SK-N-SH (cell line): ENCODE results near the gene TRIM65. TPM values are rescaled to one million over a fixed set of nuclear protein-coding genes. Genes with fewer than 3 reads are reported as not detected.
A peak's percentile ranks its signal among the peaks of the same experiment; 100 is the strongest.

Experiments used
- CTCF ChIA-PET: fragments of 300-600, 350-600 bp; formaldehyde crosslinking; extraction: SDS; loops from one replicate; lab custom pipeline; 2021; lab: Yijun Ruan, JAX
- POLR2A ChIA-PET: fragments of 350-600 bp; sonication (Branson Sonifier 250); formaldehyde crosslinking; extraction: SDS; loops from one replicate; lab custom pipeline; 2020; ENCODE audit warnings: antibody characterized with exemption, inconsistent platforms; lab: Yijun Ruan, JAX
- DNase-seq: peaks from one replicate; pipeline ENCODE4 v3.0.0; 2012
- H2AFZ ChIP-seq: fragments of 200-600 bp; sonication (generic); 2 replicates; pipeline ENCODE4 v1.8.1; 2016; ENCODE audit warnings: antibody characterized with exemption, mild to moderate bottlenecking, low read depth
- H3F3A ChIP-seq: fragments of 200-600 bp; sonication (generic); replicated peaks from 2 replicates; pipeline ENCODE3; 2016; ENCODE audit warnings: antibody characterized with exemption, mild to moderate bottlenecking; ENCODE audit not compliant: insufficient read depth
- H3K27ac ChIP-seq, 2 experiments: fragments of 200-500 bp in 1 of 2; fragments of 200-600 bp in 1 of 2; sonication (Bioruptor generic) in 1 of 2; sonication (generic), shearing (Covaris generic) in 1 of 2; 2 replicates each; pipeline versions ENCODE4 v1.5.1 to v1.6.1; 2014 to 2016; ENCODE audit warnings: low read depth in 2 of 2, inconsistent platforms in 1 of 2, low read length in 1 of 2, mild to moderate bottlenecking in 1 of 2, mixed read lengths in 1 of 2
- H3K27me3 ChIP-seq: fragments of 200-600 bp; sonication (generic), shearing (Covaris generic); 2 replicates; pipeline ENCODE4 v1.6.1; 2016; ENCODE audit warnings: mixed run types; ENCODE audit not compliant: insufficient read depth
- H3K36me3 ChIP-seq, 2 experiments: fragments of 200-500 bp in 1 of 2; fragments of 200-600 bp in 1 of 2; sonication (Bioruptor generic) in 1 of 2; sonication (generic) in 1 of 2; replicated peaks in 1 of 2; 2 replicates each; pipeline versions ENCODE3 to v1.5.1; 2014 to 2016; ENCODE audit warnings: low read length in 1 of 2, mild to moderate bottlenecking in 1 of 2; ENCODE audit not compliant: insufficient read depth in 2 of 2, control insufficient read depth in 1 of 2
- H3K4me1 ChIP-seq, 2 experiments: fragments of 200-500 bp in 1 of 2; fragments of 200-600 bp in 1 of 2; sonication (Bioruptor generic) in 1 of 2; sonication (generic), shearing (Covaris generic) in 1 of 2; 2 replicates each; pipeline versions ENCODE4 v1.5.1 to v1.6.1; 2014 to 2016; ENCODE audit warnings: low read depth in 1 of 2, low read length in 1 of 2, mixed run types in 1 of 2; ENCODE audit not compliant: insufficient read depth in 2 of 2, control insufficient read depth in 1 of 2
- H3K4me2 ChIP-seq: fragments of 200-600 bp; sonication (generic), shearing (Covaris generic); 2 replicates; pipeline ENCODE4 v1.6.1; 2017; ENCODE audit warnings: mixed run types
- H3K4me3 ChIP-seq, 2 experiments: fragments of 200-500 bp in 1 of 2; fragments of 200-600 bp in 1 of 2; sonication (Bioruptor generic) in 1 of 2; sonication (generic), shearing (Covaris generic) in 1 of 2; 2 replicates each; pipeline versions ENCODE4 v1.5.1 to v1.8.1; 2014 to 2016; ENCODE audit warnings: low read depth in 2 of 2, inconsistent platforms in 1 of 2, low read length in 1 of 2, mild to moderate bottlenecking in 1 of 2, mixed read lengths in 1 of 2, moderate library complexity in 1 of 2
- H3K79me2 ChIP-seq: fragments of 200-600 bp; sonication (generic); 2 replicates; pipeline ENCODE4 v1.8.1; 2017; ENCODE audit warnings: mild to moderate bottlenecking; ENCODE audit not compliant: insufficient read depth
- H3K9ac ChIP-seq: fragments of 200-600 bp; sonication (generic); 2 replicates; pipeline ENCODE4 v1.6.1; 2017; ENCODE audit warnings: mixed run types
- H3K9me2 ChIP-seq: fragments of 200-600 bp; sonication (generic); 2 replicates; pipeline ENCODE4 v1.6.1; 2017; ENCODE audit warnings: mixed run types
- H3K9me3 ChIP-seq: fragments of 200-600 bp; sonication (generic); 2 replicates; pipeline ENCODE4 v1.6.1; 2017; ENCODE audit warnings: mixed run types, mild to moderate bottlenecking, moderate library complexity
- H4K20me1 ChIP-seq: fragments of 200-600 bp; sonication (generic); 2 replicates; pipeline ENCODE4 v1.6.1; 2017; ENCODE audit warnings: mild to moderate bottlenecking, mixed run types; ENCODE audit not compliant: insufficient read depth
- CHD2 ChIP-seq: fragments of 150-350 bp; IDR thresholded peaks from 2 replicates; pipeline ENCODE4 v1.6.1; 2018; ENCODE audit warnings: low read length; ENCODE audit not compliant: partially characterized antibody
- CTCF ChIP-seq: fragments of 200-600 bp; sonication (generic); IDR thresholded peaks from 2 replicates; pipeline ENCODE4 v1.6.1; 2017; ENCODE audit warnings: antibody characterized with exemption, mild to moderate bottlenecking, moderate library complexity
- ELF1 ChIP-seq: IDR thresholded peaks from 2 replicates; pipeline ENCODE4 v1.4.0; 2012
- GATA2 ChIP-seq: sonication (generic); formaldehyde crosslinking; IDR thresholded peaks from 2 replicates; pipeline ENCODE4 v1.5.0; 2020; ENCODE audit warnings: mild to moderate bottlenecking, missing genetic modification reagents
- JUND ChIP-seq: IDR thresholded peaks from 2 replicates; pipeline ENCODE4 v1.4.0; 2012
- NFIC ChIP-seq: IDR thresholded peaks from 2 replicates; pipeline ENCODE4 v1.4.0; 2012; ENCODE audit warnings: borderline replicate concordance
- PBX3 ChIP-seq: IDR thresholded peaks from 2 replicates; pipeline ENCODE4; 2012
- RAD21 ChIP-seq: IDR thresholded peaks from 2 replicates; pipeline ENCODE4 v1.6.1; 2012; ENCODE audit warnings: mild to moderate bottlenecking, low read length
- REST ChIP-seq: IDR thresholded peaks from 2 replicates; pipeline ENCODE4 v1.6.1; 2012; ENCODE audit warnings: mild to moderate bottlenecking, low read depth, low read length, moderate library complexity
- SMC3 ChIP-seq: IDR thresholded peaks from 2 replicates; pipeline ENCODE4 v1.6.1; 2012; ENCODE audit warnings: low read depth, low read length, improper control_type of control experiment
- USF2 ChIP-seq: fragments of 150-350 bp; IDR thresholded peaks from 2 replicates; pipeline ENCODE4 v1.6.1; 2017; ENCODE audit warnings: antibody characterized with exemption, low read length, low read depth, borderline replicate concordance
- YY1 ChIP-seq: IDR thresholded peaks from 2 replicates; pipeline ENCODE4 v1.4.0; 2012; ENCODE audit warnings: low read depth, mild to moderate bottlenecking
- ZBTB33 ChIP-seq: IDR thresholded peaks from 2 replicates; pipeline ENCODE4 v1.4.0; 2012; ENCODE audit warnings: low read depth, borderline replicate concordance
- WGBS: methylation state at CpG from one replicate; pipeline ENCODE4 v1.1.6; 2017; ENCODE audit warnings: low lambda C conversion rate; 5-methylcytosine and 5-hydroxymethylcytosine counted together
- polyA plus RNA-seq, 3 experiments: library from polyadenylated mRNA; depleted of rRNA; stranded (reverse); fragments of >200 nt; gene quantifications; 2 replicates each; pipeline ENCODE4 v1.2.3, GENCODE V29; 2012

TRIM65 gene
- polyA plus RNA-seq, 1 of the 3 experiments (the other 2 are of a cell fraction): 13.1 TPM

- peak; percentile 73 for DNase-seq
- H2AFZ ChIP-seq: no peak overlapping the region
- peaks cover 25% of the 10 kb centered on the region for H3K79me2 ChIP-seq
- no peaks in the 10 kb centered on the region for H3K9me3 ChIP-seq
- ChIA-PET CTCF (interaction anchor here (0.6 to 16.1 kb wide), 29 partner anchors 7 to 483 kb away, joined by 3 to 326 read pairs (median 4); partner anchors contain the start of genes MRPL38, TRIM47, TRIM65 and WBP2), POLR2A (no interaction called here)
- peaks cover 13 to 26% of the 10 kb centered on the region in 2 experiments; a peak in 3 of 4 replicates for H3K4me1 ChIP-seq
- no peak overlapping the region; a peak in 1 of 4 replicates for H3K4me3 ChIP-seq
- H3K27me3 ChIP-seq: no peaks in the 10 kb centered on the region
- H3K27ac ChIP-seq: no peak overlapping the region; a peak in 1 of 4 replicates
- H3K36me3 ChIP-seq: peaks cover 28 to 51% of the 10 kb centered on the region in 2 experiments
- H3F3A ChIP-seq: peaks cover 4% of the 10 kb centered on the region
- 57% methylated on average over 16 of the region's 16 CpGs for WGBS
- H3K4me2 ChIP-seq: no peak overlapping the region
- H3K9ac ChIP-seq: no peak overlapping the region
- no peaks in the 10 kb centered on the region; the same call in 1 of the 2 replicates for H4K20me1 ChIP-seq
- no peaks in the 10 kb centered on the region for H3K9me2 ChIP-seq
- TF ChIP-seq CHD2 (no peak), SMC3 (peak; percentile 46), RAD21 (peak; percentile 49), USF2 (no peak), CTCF (peak; percentile 95)
These were observed 48.0 kb downstream of the TRIM65 start for GRCh38 chr17:75848523-75849278.

- H3K9me3 ChIP-seq: no peaks in the 10 kb centered on the region
- ChIA-PET POLR2A (interaction anchor here (0.7 to 4.8 kb wide), 2 partner anchors 8 to 18 kb away, joined by 3 to 31 read pairs; partner anchors contain the start of gene WBP2), CTCF (interaction anchor here (0.6 to 16.1 kb wide), 25 partner anchors 8 to 484 kb away, joined by 3 to 326 read pairs (median 4); partner anchors contain the start of genes TRIM47, TRIM65 and WBP2)
- H3K9me2 ChIP-seq: no peaks in the 10 kb centered on the region
- no peak overlapping the region for H3K27ac ChIP-seq
- H3K79me2 ChIP-seq: peaks cover 17% of the 10 kb centered on the region
- no peak for DNase-seq
- H3K36me3 ChIP-seq: peaks cover 28 to 51% of the 10 kb centered on the region in 2 experiments
- H3K4me3 ChIP-seq: no peak overlapping the region; a peak in 1 of 4 replicates
- H3K4me2 ChIP-seq: no peak overlapping the region
- H4K20me1 ChIP-seq: no peaks in the 10 kb centered on the region; the same call in 1 of the 2 replicates
- no peak overlapping the region for H3K9ac ChIP-seq
- H3K4me1 ChIP-seq: peaks cover 4 to 34% of the 10 kb centered on the region in 2 experiments; a peak in 3 of 4 replicates
- WGBS: 83% methylated on average over 25 of the region's 25 CpGs
- H3F3A ChIP-seq: no peaks in the 10 kb centered on the region
- no peak overlapping the region for H2AFZ ChIP-seq
- H3K27me3 ChIP-seq: no peaks in the 10 kb centered on the region
- TF ChIP-seq ZBTB33 (no peak), JUND (no peak), ELF1 (no peak), YY1 (no peak), REST (no peak), PBX3 (no peak), GATA2 (CRISPR knock-in tag) (no peak), NFIC (no peak)
These were observed 48.9 kb downstream of the TRIM65 start for GRCh38 chr17:75847614-75848522.
